ENCODE data around the gene OR8B3.

- TF ChIP-seq, protein P1, sequence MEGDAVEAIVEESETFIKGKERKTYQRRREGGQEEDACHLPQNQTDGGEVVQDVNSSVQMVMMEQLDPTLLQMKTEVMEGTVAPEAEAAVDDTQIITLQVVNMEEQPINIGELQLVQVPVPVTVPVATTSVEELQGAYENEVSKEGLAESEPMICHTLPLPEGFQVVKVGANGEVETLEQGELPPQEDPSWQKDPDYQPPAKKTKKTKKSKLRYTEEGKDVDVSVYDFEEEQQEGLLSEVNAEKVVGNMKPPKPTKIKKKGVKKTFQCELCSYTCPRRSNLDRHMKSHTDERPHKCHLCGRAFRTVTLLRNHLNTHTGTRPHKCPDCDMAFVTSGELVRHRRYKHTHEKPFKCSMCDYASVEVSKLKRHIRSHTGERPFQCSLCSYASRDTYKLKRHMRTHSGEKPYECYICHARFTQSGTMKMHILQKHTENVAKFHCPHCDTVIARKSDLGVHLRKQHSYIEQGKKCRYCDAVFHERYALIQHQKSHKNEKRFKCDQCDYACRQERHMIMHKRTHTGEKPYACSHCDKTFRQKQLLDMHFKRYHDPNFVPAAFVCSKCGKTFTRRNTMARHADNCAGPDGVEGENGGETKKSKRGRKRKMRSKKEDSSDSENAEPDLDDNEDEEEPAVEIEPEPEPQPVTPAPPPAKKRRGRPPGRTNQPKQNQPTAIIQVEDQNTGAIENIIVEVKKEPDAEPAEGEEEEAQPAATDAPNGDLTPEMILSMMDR (IDR thresholded peaks at IDR 0.05; ENCODE audit: insufficient read depth, low read depth, low read length), result no peak
- TF ChIP-seq EZH2 (IDR thresholded peaks at IDR 0.05; ENCODE audit: insufficient read depth, low read length), result no peak
Observed at GRCh38 chr11:124441081-124441480, 42.3 kb upstream of the OR8B3 start.

Measured in astrocyte (in vitro differentiated cells and primary cell).